SJCRH30 (cell line): ENCODE data around the gene BST2. TPM values are rescaled to one million over a fixed set of nuclear protein-coding genes. Genes with fewer than 3 reads are reported as not detected.
"Not testable (repeated sequence)": the region's sequence is repeated elsewhere in the genome, so short reads cannot be mapped to it uniquely, and the experiment has no call there.

ENCODE experiments used
- DNase-seq, 2 experiments: peaks; one replicate each; pipeline ENCODE4 v3.0.0-alpha.2; 2015 to 2020
- H3K27ac ChIP-seq: fragments of 250-450 bp; sonication (Bioruptor Pico); 2 replicates; pipeline ENCODE4 v1.5.1; 2020; ENCODE audit warnings: mild to moderate bottlenecking, moderate library complexity
- H3K27me3 ChIP-seq: fragments of 250-450 bp; sonication (Bioruptor Pico); 2 replicates; pipeline ENCODE4 v1.5.1; 2020; ENCODE audit warnings: mild to moderate bottlenecking, moderate library complexity
- H3K36me3 ChIP-seq: fragments of 250-450 bp; sonication (Bioruptor Pico); 2 replicates; pipeline ENCODE4 v1.5.1; 2020; ENCODE audit warnings: mild to moderate bottlenecking, moderate library complexity
- H3K4me1 ChIP-seq: fragments of 250-450 bp; sonication (Bioruptor Pico); 2 replicates; pipeline ENCODE4 v1.5.1; 2020; ENCODE audit warnings: mild to moderate bottlenecking, moderate library complexity
- H3K4me3 ChIP-seq: fragments of 250-450 bp; sonication (Bioruptor Pico); 2 replicates; pipeline ENCODE4 v1.5.1; 2020; ENCODE audit warnings: mild to moderate bottlenecking, moderate library complexity
- H3K9me3 ChIP-seq: fragments of 250-450 bp; sonication (Bioruptor Pico); replicated peaks from 2 replicates; pipeline ENCODE4 v1.5.1; 2020; ENCODE audit warnings: mild to moderate bottlenecking, moderate library complexity
- total RNA-seq: library from RNA; depleted of rRNA; stranded (reverse); fragments of >200 nt; shearing (Covaris generic); gene quantifications from 2 replicates; pipeline ENCODE4 v1.2.3, GENCODE V29; 2014

BST2 gene
- total RNA-seq, 1 experiment from 2014 or later: 20.6 TPM

DNA sequence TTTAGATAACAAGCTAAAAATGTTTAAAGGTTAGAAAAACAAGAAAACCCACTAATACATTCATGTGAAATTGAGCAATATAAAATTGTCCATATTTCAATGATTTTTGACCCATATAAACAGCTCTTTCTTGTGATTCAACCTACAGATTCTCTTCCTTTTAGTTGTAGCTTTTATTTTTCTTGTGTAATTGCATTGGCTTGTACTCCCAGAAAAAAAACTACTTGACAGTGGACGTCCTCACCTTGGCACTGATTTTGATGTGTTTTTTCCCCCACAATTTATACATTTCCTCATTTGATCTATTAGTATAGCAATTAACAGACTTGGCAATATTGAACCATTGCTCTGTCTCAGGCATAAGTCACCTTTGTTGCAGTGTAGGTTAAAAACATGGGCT is 16.1 kb downstream of the BST2 start:
- no peaks in the 10 kb centered on the region for H3K36me3 ChIP-seq
- no peaks in the 10 kb centered on the region; the same call in 1 of the 2 replicates for H3K9me3 ChIP-seq
- H3K27me3 ChIP-seq: no peaks in the 10 kb centered on the region
- H3K27ac ChIP-seq: no peak overlapping the region
- H3K4me3 ChIP-seq: no peak overlapping the region
- DNase-seq: no peak
- H3K4me1 ChIP-seq: 0 out of 2 replicates have a peak, but pooled peaks cover 3% of the 10 kb centered on the region

DNA sequence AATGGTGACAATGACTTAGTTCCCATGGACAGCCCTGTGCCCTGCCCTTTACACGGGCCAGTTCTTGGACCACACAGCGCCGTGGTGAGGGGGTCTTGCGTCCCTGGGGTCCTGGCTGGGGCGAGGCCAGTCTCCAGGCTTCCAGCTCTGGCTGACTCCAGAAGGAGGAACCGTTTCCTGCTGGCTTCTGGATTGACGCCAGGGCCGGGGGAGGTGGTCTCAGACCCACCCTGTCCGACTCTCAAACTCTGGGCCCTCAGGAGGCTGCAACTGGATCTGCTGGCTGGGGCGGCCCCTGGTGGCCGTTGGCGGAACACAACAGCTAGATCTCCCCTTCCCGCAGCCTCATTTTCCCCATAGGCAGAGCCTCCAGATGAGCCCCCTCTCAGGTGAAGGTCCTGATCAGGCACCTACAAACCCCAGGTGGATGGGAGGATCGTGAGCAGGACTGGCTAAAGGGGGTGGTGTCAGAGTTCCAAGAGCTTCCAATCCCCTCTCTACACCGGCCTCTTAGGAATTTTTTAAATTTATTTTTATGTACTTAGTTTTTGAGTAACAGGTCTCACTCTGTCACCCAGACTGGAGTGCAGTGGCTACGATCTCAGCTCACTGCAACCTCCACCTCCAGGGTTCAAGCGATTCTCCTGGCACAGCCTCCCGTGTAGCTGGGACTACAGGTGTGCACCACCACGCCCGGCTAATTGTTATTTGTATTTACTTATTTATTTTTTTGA is 19.4 kb downstream of the BST2 start:
- no peaks in the 10 kb centered on the region for H3K4me1 ChIP-seq
- peaks cover 3% of the 10 kb centered on the region for H3K9me3 ChIP-seq
- no peak overlapping the region for H3K27ac ChIP-seq
- H3K36me3 ChIP-seq: no peaks in the 10 kb centered on the region
- no peak overlapping the region for H3K4me3 ChIP-seq
- peak; percentile 74 to 81 for DNase-seq
- no peaks in the 10 kb centered on the region for H3K27me3 ChIP-seq

GRCh38 chr19:17380426-17381138 is 24.8 kb downstream of the BST2 start:
- H3K9me3 ChIP-seq: peaks cover 8% of the 10 kb centered on the region
- no peak for DNase-seq
- H3K4me1 ChIP-seq: no peaks in the 10 kb centered on the region
- H3K36me3 ChIP-seq: no peaks in the 10 kb centered on the region
- no peak overlapping the region for H3K27ac ChIP-seq
- H3K4me3 ChIP-seq: no peak overlapping the region
- H3K27me3 ChIP-seq: peaks cover 10% of the 10 kb centered on the region

DNA sequence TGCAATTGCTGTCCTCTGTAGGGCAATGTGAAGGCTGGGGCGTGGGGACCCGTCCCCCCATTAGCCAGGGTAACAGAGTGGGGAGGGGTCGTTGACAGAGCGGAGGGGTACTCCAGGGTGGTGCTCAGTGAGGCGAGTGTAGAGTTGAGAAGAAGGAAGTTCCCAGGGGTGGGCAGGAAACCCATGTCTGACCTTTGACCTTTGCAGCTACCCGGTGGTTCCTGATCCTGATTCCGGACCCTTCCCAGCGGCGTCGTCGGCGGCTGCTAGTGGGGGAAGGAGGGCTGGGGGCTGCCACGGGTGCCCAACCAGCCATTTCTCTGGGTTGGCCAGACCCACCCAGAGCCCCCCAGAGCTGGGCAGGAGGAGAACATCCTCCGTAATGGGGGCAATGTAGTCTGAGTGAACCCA is 26.2 kb downstream of the BST2 start:
- Histone ChIP-seq H3K4me1 (no peaks in the 10 kb centered on the region; the same call in 1 of the 2 replicates), H3K9me3 (peaks cover 8% of the 10 kb centered on the region), H3K36me3 (no peaks in the 10 kb centered on the region), H3K27ac (no peak overlapping the region), H3K27me3 (peaks cover 23% of the 10 kb centered on the region), H3K4me3 (no peak overlapping the region)
- no peak for DNase-seq

DNA sequence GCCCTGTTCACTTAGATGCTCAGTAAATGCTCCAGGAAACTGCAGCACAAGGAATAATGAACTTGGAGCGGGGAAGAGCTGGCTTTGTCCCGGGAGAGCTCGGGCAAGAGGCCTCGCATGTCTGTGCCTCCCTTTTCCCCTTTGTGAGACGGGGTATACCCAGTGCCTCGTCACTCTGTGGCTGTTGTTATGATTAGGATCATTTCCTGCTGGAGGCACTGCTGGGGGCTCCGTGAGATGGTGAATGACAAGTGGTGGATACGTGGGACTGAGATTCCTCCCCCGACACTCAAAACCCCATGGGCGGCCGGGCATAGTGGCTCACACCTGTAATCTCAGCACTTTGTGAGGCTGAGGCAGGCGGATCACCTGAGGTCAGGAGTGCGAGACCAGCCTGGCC is 27.2 kb downstream of the BST2 start:
- no peak for DNase-seq
- H3K36me3 ChIP-seq: no peaks in the 10 kb centered on the region
- no peaks in the 10 kb centered on the region; the same call in 1 of the 2 replicates for H3K4me1 ChIP-seq
- peaks cover 23% of the 10 kb centered on the region for H3K27me3 ChIP-seq
- H3K9me3 ChIP-seq: peaks cover 8% of the 10 kb centered on the region
- no peak overlapping the region for H3K4me3 ChIP-seq
- no peak overlapping the region for H3K27ac ChIP-seq

- Histone ChIP-seq H3K36me3 (no peaks in the 10 kb centered on the region), H3K4me1 (no peaks in the 10 kb centered on the region; the same call in 1 of the 2 replicates), H3K4me3 (no peak within 1 kb of the TSS), H3K9me3 (peaks cover 5% of the 10 kb centered on the region; the same call in 1 of the 2 replicates), H3K27ac (no peak within 1 kb of the TSS), H3K27me3 (peaks cover 23% of the 10 kb centered on the region)
- DNase-seq: no peak
These were observed 28.4 kb downstream of the BST2 start, which contains the start of gene PLVAP for GRCh38 chr19:17376935-17377600. Gene PLVAP, minus strand, starts transcription at chr19:17377342. Its CDS starts 54 bp downstream, at chr19:17377288.

- DNase-seq: peak in 1 of 2 experiments; percentile 62
- H3K4me1 ChIP-seq: peaks cover 4% of the 10 kb centered on the region; the same call in 1 of the 2 replicates
- no peak overlapping the region for H3K27ac ChIP-seq
- no peaks in the 10 kb centered on the region for H3K9me3 ChIP-seq
- peaks cover 8% of the 10 kb centered on the region for H3K27me3 ChIP-seq
- H3K36me3 ChIP-seq: no peaks in the 10 kb centered on the region
- no peak overlapping the region for H3K4me3 ChIP-seq
These were observed 35.3 kb downstream of the BST2 start for GRCh38 chr19:17370026-17370587.

DNA sequence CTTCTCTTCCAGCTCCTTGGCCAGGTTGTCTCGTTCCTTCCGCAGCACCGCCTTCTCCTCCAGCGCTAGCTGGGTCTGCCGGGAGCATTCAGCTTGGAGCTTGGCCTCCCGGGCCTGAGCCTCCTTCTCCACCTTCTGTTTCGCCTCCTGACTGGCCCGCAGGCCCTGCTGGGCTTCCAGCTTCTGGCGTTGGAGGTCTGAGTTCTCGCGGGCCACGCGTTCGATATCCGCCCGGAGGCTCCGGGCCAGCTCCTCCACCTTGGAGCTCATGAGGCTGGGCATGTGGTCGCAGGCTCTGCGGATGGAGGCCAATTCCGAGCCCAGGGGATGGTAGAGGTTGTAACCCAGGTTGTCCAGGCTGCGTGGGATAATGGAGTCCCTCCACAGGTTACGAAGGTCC is 40.1 kb downstream of the BST2 start:
- Histone ChIP-seq H3K9me3 (no peaks in the 10 kb centered on the region), H3K4me1 (peaks cover 4% of the 10 kb centered on the region; the same call in 1 of the 2 replicates), H3K27ac (no peak overlapping the region), H3K36me3 (no peaks in the 10 kb centered on the region), H3K4me3 (no peak overlapping the region), H3K27me3 (no peaks in the 10 kb centered on the region)
- no peak for DNase-seq

DNA sequence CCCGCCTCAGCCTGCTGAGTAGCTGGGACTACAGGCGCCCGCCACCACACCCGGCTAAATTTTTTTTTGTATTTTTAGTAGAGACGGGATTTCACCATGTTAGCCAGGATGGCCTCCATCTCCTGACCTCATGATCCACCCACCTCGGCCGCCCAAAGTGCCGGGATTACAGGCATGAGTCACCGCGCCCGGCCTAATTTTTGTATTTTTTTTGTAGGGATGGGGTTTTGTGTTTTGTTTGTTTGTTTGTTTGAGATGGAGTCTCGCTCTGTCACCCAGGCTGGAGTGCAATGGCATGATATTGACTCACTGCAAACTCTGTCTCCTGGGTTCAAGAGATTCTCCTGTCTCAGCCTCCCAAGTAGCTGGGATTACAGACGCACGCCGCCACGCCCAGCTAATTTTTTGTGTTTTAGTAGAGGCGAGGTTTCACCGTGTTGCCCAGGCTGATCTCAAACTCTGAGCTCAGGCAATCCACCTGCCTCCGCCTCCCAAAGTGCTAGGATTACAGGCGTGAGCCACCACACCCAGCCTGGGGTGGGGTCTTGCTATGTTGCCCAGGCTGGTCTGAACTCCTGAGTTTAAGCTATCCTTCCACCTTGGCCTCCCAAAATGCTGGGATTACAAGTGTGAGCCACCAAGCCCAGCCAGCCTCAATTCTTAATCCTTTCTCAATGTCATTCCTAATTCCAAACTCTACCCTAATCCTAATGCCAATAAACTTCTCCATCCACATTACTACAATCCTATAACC is 41.4 kb downstream of the BST2 start:
- H3K36me3 ChIP-seq, H3K27ac ChIP-seq, H3K4me3 ChIP-seq, H3K4me1 ChIP-seq, H3K27me3 ChIP-seq, H3K9me3 ChIP-seq, DNase-seq: not testable (repeated sequence)

DNA sequence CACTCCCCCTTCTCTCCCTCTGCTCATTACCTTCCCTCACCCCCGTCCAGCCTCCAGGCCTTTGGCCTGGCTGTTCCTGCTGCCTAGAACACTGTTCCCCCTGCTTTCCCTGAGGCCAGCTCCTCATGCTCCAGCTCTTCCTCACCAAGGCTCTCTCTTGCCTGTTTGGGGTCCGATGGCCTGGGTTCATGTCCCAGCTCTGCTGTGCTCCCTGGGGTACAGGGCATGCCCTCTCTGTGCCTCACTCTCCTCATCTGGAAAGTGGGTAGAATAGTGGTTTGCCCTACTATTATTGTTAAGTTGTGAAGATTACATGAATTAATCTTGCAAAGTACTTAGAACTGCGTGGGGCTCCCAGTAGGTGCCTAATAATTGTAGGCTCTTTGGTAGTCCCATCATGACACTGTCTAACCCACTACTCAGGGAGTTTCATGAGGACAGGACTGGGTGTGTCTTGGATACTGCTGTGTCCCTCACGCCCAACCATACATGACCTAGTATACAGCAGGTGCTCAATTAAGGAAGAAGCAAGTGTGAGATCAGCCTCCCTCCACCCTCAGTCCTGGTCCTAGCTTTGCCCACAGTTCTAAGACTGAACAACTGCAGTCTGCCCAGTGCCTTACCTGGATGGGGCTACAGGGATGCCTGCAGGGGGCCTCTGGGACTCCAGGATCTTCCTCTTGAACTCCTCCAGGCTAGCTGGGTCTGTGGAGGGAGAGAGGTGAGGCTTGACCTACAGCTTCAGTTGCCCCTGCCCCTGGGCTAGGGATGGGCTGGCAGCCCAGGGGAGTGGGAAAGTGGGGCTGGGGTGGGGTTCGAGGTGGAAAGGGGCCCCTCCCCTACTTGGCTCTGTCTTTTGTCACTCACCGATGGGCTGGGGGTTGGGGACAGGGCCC is 45.3 kb downstream of the BST2 start:
- DNase-seq: no peak

GRCh38 chr19:17358395-17358794 is 47.0 kb downstream of the BST2 start:
- no peak overlapping the region for H3K4me3 ChIP-seq
- H3K4me1 ChIP-seq: no peaks in the 10 kb centered on the region
- no peak for DNase-seq
- no peaks in the 10 kb centered on the region for H3K36me3 ChIP-seq
- no peaks in the 10 kb centered on the region for H3K9me3 ChIP-seq
- peaks cover 15% of the 10 kb centered on the region for H3K27me3 ChIP-seq
- H3K27ac ChIP-seq: no peak overlapping the region

More for the DNA sequence above, 45.3 kb downstream of the BST2 start:
- no peaks in the 10 kb centered on the region for H3K36me3 ChIP-seq
- H3K27me3 ChIP-seq: peaks cover 14% of the 10 kb centered on the region
- H3K4me3 ChIP-seq: no peak overlapping the region
- H3K9me3 ChIP-seq: no peaks in the 10 kb centered on the region
- H3K4me1 ChIP-seq: no peaks in the 10 kb centered on the region
- no peak overlapping the region for H3K27ac ChIP-seq

- Histone ChIP-seq H3K9me3 (no peaks in the 10 kb centered on the region), H3K27me3 (peaks cover 20% of the 10 kb centered on the region), H3K36me3 (no peaks in the 10 kb centered on the region), H3K27ac (no peak overlapping the region), H3K4me1 (no peaks in the 10 kb centered on the region), H3K4me3 (no peak overlapping the region)
- no peak for DNase-seq
These were observed 47.7 kb downstream of the BST2 start for GRCh38 chr19:17357724-17358123.

- no peaks in the 10 kb centered on the region for H3K9me3 ChIP-seq
- no peak overlapping the region for H3K4me3 ChIP-seq
- no peaks in the 10 kb centered on the region for H3K4me1 ChIP-seq
- DNase-seq: no peak
- H3K36me3 ChIP-seq: no peaks in the 10 kb centered on the region
- H3K27ac ChIP-seq: no peak overlapping the region
- H3K27me3 ChIP-seq: peaks cover 20% of the 10 kb centered on the region
These were observed 48.3 kb downstream of the BST2 start for GRCh38 chr19:17357078-17357666.
